Calu3 (cell line): Measurements from ENCODE around the gene PLET1. TPM values are rescaled to one million over a fixed set of nuclear protein-coding genes. Genes with fewer than 3 reads are reported as not detected.

Source experiments
- BruUV-seq: library from RNA; stranded (reverse); fragments of 400-500 nt; replicated peaks from 2 replicates; lab custom pipeline; 2021; lab: Mats Ljungman, UMichigan
- CTCF ChIA-PET: fragments of 300-600 bp; sonication (Branson Sonifier 250); formaldehyde crosslinking; loops from one replicate; lab custom pipeline; 2022; ENCODE audit warnings: antibody characterized with exemption; lab: Charles Lee
- DNase-seq: peaks from one replicate; pipeline ENCODE4 v3.0.0; 2022
- H3K27ac Mint-ChIP-seq: one replicate; pipeline ENCODE4 v1.8.0; 2022; ENCODE audit warnings: mixed read lengths; ENCODE audit not compliant: unreplicated experiment
- H3K27me3 Mint-ChIP-seq: one replicate; pipeline ENCODE4 v1.8.0; 2022; ENCODE audit warnings: mixed read lengths; ENCODE audit not compliant: unreplicated experiment
- H3K36me3 Mint-ChIP-seq: one replicate; pipeline ENCODE4 v1.8.0; 2022; ENCODE audit warnings: mild to moderate bottlenecking, moderate library complexity, mixed read lengths; ENCODE audit not compliant: insufficient read depth, unreplicated experiment
- H3K4me1 Mint-ChIP-seq: one replicate; pipeline ENCODE4 v1.8.0; 2022; ENCODE audit warnings: mild to moderate bottlenecking, low read depth, mixed read lengths; ENCODE audit not compliant: unreplicated experiment
- H3K4me3 Mint-ChIP-seq: one replicate; pipeline ENCODE4 v1.8.0; 2022; ENCODE audit warnings: mild to moderate bottlenecking, low read depth, moderate library complexity, mixed read lengths; ENCODE audit not compliant: unreplicated experiment
- H3K9me3 Mint-ChIP-seq: one replicate; pipeline ENCODE4 v1.8.0; 2022; ENCODE audit warnings: low read depth, mixed read lengths; ENCODE audit not compliant: unreplicated experiment
- CTCF ChIP-seq: fragments of 200-600 bp; IDR thresholded peaks from one replicate; pipeline ENCODE4 v1.8.0; 2022; ENCODE audit warnings: antibody characterized with exemption; ENCODE audit not compliant: unreplicated experiment
- intact Hi-C: fragments of 100-400 bp; cut with micrococcal nuclease; formaldehyde crosslinking; loops from one replicate; pipeline ENCODE4 v1.10.0; 2022; ENCODE audit not compliant: unreplicated experiment
- total RNA-seq: library from RNA; stranded (reverse); gene quantifications from 2 replicates; pipeline ENCODE4 v1.2.3, GENCODE V29; 2022

The PLET1 gene
- total RNA-seq, 1 experiment from 2014 or later: not detected

DNA sequence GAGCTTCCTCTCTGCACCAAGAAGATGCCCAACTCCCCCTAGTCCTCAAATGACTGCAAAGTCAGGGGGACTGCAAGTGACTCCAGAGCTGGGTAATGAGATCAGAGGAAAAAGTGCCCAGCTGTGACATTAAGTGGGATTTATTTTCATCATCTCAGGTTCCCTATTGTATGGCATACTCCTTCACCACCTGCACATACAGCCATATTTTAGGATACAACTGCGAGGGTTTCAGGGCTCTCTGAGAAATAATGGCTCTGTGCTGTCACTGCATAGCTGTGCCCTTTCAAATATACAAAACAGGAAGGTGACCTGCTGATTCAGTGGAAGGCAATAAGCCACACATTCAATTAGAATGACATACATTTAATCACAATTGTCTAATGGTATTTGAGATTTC is 45.6 kb upstream of the PLET1 start:
- Mint-ChIP-seq H3K4me3 (no peak overlapping the region), H3K27ac (no peak overlapping the region), H3K27me3 (no peaks in the 10 kb centered on the region), H3K4me1 (no peaks in the 10 kb centered on the region), H3K9me3 (peaks cover 6% of the 10 kb centered on the region), H3K36me3 (no peaks in the 10 kb centered on the region)
- no TSS peak for BruUV-seq
- intact Hi-C loops: no loop called here
- CTCF ChIA-PET: no interaction called here
- TF ChIP-seq CTCF: no peak
- no peak for DNase-seq

GRCh38 chr11:112304914-112305313 is 44.3 kb upstream of the PLET1 start:
- Mint-ChIP-seq H3K9me3 (peaks cover 6% of the 10 kb centered on the region), H3K27me3 (no peaks in the 10 kb centered on the region), H3K4me3 (no peak overlapping the region), H3K4me1 (no peaks in the 10 kb centered on the region), H3K27ac (no peak overlapping the region), H3K36me3 (no peaks in the 10 kb centered on the region)
- CTCF ChIA-PET: no interaction called here
- no peak for TF ChIP-seq CTCF
- no TSS peak for BruUV-seq
- DNase-seq: no peak
- intact Hi-C loops: no loop called here

GRCh38 chr11:112303616-112304015 is 43.0 kb upstream of the PLET1 start:
- intact Hi-C loops: no loop called here

GRCh38 chr11:112302226-112302868 is 41.7 kb upstream of the PLET1 start:
- H3K4me1 Mint-ChIP-seq: no peaks in the 10 kb centered on the region
- H3K27me3 Mint-ChIP-seq: no peaks in the 10 kb centered on the region
- no peaks in the 10 kb centered on the region for H3K9me3 Mint-ChIP-seq
- intact Hi-C loops: no loop called here
- no peak for DNase-seq
- H3K4me3 Mint-ChIP-seq: no peak overlapping the region
- TF ChIP-seq CTCF: no peak
- no TSS peak for BruUV-seq
- CTCF ChIA-PET: no interaction called here
- H3K36me3 Mint-ChIP-seq: no peaks in the 10 kb centered on the region
- no peak overlapping the region for H3K27ac Mint-ChIP-seq

More at GRCh38 chr11:112303616-112304015, 43.0 kb upstream of the PLET1 start:
- H3K4me3 Mint-ChIP-seq: no peak overlapping the region
- CTCF ChIA-PET: no interaction called here
- BruUV-seq: no TSS peak
- H3K9me3 Mint-ChIP-seq: peaks cover 6% of the 10 kb centered on the region
- H3K36me3 Mint-ChIP-seq: no peaks in the 10 kb centered on the region
- H3K4me1 Mint-ChIP-seq: no peaks in the 10 kb centered on the region
- no peak for TF ChIP-seq CTCF
- H3K27ac Mint-ChIP-seq: no peak overlapping the region
- no peak for DNase-seq
- no peaks in the 10 kb centered on the region for H3K27me3 Mint-ChIP-seq
